GM19023 (cell line): ENCODE measurements around the gene CNN2.

Experiments
- ATAC-seq: cut with Tn5 transposase; IDR thresholded peaks from one replicate; pipeline ENCODE4 v1.9.1; 2021; ENCODE audit warnings: mild to moderate bottlenecking, moderate library complexity; ENCODE audit not compliant: unreplicated experiment

CNN2 gene

DNA sequence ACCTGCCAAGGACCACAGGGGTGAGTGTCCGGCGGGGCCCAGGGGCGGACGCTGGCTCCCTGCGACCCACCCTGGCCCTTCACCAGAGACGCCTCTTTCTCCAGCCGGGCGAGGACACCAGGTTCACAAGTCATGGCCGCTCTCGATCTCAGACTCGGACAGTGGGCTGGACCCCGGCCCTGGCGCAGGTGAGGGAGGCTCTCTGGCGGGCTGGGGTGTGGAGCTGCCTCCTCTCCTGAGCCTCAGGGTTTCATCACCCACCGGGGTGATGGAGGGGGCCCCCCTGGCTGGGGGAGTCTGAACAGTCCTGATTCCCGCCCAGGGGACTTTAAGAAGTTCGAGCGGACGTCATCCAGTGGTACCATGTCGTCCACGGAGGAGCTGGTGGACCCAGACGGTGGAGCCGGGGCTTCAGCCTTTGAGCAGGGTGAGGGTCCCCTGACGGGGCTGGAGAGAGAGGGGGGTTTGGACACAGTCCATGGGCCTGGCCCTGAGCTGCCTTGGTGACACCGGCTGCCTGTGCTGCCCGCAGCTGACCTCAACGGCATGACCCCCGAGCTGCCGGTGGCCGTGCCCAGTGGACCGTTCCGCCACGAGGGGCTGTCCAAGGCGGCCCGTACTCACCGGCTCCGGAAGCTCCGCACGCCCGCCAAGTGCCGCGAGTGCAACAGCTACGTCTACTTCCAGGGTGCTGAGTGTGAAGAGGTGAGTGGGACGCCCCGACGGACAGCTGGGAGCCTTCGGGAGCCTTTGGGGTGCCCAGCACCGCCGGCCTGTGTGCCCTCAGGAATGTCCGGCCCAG, 54.2 kb downstream of the CNN2 start:
- no peak for ATAC-seq

DNA sequence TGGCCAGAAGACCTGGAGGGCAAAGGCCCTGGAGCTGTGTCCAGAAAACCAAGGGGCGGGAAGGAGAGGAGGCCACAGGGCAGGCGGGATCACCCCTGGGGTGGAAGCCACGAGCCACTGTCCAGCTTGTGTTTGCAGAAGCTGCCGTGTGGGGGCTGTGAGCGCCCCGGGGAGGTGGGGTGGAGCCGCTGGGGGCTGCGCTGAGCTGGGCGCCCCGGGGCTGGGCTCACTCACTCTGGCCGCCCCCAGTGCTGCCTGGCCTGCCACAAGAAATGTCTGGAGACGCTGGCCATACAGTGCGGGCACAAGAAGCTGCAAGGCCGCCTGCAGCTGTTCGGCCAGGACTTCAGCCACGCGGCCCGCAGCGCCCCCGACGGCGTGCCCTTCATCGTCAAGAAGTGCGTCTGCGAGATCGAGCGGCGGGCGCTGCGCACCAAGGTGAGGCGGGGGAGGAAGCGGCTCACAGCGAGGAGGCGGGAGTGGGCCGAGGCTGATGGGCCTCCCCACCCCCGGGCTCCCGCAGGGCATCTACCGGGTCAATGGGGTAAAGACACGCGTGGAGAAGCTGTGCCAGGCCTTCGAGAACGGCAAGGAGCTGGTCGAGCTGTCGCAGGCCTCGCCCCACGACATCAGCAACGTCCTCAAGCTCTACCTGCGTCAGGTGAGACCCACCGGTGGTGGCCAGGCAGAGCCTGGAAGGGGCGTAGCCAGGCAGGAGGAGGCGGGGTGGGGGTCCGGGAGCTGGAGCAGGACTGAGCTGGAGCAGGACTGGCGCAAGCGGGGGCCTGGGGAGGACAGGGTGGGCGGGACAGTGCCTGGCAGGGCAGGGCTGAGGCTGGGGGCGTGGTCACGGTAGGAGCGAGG, 55.1 kb downstream of the CNN2 start:
- ATAC-seq = no peak

DNA sequence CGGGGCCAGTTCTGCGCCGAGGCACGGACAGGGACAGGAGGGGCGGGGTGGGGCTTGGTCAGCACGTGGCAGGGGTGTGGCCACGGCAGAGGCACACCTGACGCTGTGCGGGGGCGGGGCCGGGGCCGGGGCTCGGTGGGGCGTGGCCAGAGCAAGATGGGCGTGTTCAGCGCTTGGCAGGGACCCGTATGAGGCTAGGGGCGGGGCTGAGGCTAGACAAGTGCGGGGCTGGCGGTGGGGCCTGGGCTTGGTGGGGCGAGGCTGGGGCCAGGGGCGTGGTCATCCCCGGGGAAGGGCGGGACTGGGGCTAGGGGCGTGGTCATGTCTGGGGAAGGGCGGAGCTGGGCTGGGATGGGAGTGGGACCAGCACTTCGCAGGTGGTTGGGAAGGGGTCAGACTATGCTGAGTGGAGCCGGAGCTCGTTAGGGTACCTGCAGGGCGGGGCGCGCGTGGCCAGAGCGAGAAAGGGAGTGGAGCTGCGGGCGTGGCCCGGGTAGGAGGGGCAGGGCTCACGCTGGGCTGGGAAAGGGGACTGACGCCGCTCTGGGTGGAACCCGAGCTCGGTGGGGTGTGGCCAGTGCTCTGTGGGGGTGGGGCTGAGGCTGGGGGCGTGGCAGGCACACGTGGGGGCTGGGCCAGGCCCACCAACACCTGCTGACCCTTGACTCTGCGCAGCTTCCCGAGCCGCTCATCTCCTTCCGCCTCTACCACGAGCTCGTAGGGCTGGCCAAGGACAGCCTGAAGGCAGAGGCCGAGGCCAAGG, 55.9 kb downstream of the CNN2 start:
- ATAC-seq = no peak

DNA sequence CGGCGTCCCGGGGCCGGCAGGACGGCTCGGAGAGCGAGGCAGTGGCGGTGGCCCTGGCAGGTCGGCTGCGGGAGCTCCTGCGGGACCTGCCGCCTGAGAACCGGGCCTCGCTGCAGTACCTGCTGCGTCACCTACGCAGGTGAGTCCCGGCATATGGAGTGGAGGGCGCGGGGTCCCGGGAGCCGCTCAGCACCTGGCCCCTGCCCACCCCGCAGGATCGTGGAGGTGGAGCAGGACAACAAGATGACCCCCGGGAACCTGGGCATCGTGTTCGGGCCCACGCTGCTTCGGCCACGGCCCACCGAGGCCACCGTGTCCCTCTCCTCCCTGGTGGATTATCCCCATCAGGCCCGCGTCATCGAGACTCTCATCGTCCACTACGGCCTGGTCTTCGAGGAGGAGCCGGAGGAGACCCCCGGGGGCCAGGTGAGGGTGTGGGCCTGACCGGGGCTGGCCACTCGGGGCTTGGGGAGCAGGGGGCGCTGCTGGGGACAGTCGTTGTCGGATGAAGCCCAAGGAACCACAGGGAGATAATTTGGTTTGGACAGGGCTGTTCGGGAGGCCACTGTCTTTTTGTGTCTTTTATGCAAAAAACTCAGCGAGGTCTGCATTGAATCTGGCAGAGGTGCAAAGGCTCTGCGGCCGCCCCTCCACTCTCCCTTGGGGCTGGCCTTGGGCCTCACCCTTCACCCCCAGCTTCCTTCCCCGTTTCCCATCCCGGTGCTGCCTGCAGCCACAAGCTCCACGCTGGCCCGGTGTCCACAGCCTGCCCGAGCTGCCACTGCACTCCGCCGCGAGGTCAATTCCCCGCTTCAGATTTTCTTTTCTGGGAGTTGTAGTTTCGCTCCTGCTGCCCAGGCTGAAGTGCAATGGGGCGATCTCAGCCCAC, 56.8 kb downstream of the CNN2 start:
- ATAC-seq = no peak

DNA sequence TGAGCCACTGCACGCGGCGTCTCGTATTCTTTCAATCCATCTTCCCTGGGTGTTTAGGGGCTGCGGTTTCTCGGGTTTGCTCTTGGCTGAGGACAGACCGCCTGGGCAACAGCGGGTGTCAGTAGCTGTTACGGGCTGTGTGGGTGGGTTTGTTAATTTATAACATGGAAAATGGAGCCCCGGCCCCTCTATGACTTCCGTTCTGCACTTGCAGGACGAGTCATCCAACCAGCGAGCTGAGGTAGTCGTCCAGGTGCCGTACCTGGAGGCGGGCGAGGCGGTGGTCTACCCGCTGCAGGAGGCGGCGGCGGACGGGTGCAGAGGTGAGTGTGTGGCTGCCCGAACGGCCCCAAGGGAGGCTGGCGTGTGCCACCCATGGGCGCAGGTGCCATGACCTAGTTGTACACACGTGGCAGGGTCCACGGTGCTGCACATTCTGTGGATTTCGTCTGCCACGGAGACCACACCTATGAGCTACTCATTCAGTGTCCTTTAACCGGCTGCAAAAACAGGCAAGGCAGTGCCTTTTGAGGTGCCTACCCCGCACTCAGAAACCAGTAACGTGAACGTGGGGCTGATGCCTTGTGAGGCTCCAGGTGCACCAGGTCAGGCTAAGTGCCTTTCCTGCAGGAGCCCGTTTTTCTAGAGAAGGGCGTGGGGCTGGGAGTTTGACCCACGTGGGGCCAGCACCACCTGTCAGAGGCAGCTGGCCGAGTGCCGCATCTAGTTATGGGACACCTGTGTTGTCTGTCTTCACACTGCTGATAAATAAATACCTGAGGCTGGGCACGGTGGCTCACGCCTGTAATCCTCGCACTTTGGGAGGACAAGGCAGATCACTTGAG, 57.8 kb downstream of the CNN2 start:
- ATAC-seq = no peak

DNA sequence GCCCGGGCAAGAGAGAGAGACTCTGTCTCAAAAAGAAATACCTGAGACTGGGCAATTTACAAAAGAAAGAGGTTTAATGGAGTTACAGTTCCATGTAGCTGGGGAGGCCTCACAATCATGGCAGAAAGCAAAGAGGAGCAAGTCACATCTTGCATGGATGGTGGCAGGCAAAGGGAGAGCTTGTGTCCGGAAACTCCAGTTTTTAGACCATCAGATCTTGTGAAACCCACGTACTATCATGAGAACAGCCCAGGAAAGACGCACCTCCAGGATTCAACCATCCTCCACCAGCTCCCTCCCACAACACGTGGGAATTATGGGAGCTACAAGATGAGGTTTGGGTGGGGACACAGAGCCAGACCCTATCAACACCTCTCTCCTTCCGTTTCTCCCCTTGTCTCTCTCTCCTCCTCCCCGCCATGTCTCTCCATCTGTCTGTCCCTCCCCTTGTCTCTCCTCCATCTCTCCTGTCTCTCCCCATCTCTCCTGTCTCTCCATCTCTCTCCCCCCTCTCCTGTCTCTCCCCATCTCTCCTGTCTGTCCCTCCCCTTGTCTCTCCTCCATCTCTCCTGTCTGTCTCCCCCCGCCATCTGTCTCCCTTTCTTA, 58.7 kb downstream of the CNN2 start:
- ATAC-seq = no peak

DNA sequence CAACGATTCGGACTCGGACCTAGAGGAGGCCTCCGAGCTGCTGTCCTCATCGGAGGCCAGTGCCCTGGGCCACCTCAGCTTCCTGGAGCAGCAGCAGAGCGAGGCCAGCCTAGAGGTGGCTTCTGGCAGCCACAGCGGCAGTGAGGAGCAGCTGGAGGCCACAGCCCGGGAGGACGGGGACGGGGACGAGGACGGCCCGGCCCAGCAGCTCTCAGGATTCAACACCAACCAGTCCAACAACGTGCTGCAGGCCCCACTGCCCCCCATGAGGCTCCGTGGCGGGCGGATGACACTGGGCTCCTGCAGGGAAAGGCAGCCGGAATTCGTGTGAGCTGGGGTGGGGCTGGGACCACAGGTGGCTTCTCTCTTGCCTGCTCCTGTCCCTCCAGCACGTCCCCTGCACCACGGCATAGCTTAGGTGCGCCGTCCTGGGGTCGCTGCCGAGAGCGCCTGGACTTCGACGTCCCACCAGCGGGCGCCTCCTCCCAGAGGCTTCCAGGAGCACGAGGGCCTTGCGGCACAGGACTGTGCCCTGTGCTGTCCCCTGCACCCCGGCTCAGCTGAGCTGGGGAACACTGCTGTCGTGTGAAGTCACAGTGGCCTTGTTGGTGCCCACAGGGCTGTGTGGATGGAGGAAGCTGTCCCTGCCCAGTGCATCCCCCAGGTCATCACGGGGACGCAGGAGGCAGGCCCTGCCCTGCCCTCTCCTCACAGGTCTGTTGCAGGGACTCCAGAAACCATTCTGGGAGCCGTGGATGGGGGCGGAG, 59.5 kb downstream of the CNN2 start:
- ATAC-seq = no peak

DNA sequence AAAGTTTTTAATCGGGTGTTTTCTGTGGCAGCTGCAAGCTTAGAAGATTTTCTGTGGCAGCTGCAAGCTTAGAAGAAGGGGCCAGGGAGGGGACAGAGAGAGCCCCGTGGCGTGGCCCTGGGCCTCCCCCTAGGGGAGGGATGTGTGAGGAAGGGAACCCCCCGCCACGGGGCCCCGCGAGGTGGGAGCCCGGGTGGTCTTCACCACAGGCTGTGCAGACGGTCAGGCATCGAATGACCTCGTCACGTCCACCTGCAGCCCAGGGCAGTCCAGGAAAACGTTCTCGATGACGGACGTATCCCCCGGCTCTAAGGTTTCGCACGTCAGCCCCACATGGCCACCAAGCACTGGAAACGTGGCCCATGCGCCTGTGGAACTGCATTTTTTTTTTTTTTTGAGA, 60.2 kb downstream of the CNN2 start:
- no peak for ATAC-seq

DNA sequence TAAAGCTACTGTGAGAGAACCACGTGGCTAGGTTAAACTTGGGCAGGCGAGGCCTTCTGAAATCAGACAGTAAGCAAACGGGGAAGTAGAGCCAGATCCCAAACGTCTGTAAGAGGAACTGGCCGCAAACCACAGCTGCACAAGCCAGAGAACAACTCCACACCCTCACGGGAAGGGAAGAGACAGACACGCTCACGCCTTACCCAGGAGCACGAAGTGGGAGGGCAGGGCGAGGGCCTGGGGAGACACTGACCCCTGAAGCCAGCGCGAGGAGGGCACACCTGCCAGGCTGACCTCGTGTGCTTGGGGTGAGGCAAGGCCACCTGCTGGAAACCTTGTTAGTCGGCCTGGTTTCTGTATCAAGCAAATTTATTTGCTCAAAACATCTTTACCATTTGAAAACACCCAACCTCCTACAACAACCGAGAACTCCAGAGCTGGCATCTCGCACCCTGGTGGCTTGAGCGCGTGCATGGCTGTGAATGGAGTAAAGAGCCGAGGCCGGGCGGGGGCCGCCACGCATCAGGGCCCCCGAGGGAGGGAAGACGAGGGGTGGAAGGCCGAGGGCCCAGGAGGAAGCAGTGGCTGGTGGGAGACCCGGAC, 61.5 kb downstream of the CNN2 start:
- no peak for ATAC-seq

DNA sequence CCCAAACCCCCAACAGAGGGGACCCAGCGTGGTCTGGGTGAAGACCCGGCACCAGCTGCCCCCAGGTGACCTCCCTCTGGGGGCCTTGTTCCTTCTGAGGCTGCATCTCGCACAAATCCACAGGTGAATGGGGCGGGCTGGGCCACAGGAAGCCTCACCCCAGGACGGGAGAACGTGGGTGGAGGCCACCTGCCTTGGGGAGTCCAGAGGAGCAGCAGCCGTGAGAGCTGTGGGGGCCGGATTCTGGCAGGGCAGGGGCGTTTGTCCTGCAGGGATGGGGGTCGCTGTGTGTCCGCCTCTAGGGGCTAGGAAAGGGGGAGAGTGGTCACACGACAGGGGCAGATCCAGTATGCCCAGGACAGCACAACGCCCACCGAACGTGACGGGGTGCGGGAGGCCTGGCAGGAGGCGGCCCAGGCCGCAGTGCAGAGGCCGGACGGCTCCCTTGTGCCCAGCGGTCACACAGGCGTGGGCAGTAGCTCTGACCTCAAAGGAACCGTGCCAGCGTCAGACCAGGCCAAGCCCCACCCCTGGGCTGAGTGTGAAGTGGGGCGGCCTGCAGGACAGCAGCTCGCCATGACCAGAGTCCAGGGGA, 62.1 kb downstream of the CNN2 start:
- ATAC-seq = no peak
